GM13976 (cell line): ENCODE data around the gene KMO.

Experiments used
- DNase-seq: peaks from one replicate; pipeline ENCODE4 v3.0.0; 2012; ENCODE audit warnings: low spot score
- in situ Hi-C: fragments of 300-500 bp; cut with MboI; formaldehyde crosslinking; loops from one replicate; pipeline ENCODE4 v1.12.0; 2022; ENCODE audit warnings: low sequenced_read_pairs, mixed read lengths, inconsistent platforms; ENCODE audit not compliant: unreplicated experiment
- TF ChIP-seq, protein P1 (sequence below): IDR thresholded peaks from 2 replicates; pipeline ENCODE4 v1.5.1; 2012; ENCODE audit warnings: borderline replicate concordance, mild to moderate bottlenecking; ENCODE audit not compliant: insufficient read depth; ENCODE audit errors: extremely low read depth, missing control alignments, control extremely low read depth

Gene KMO

DNA sequence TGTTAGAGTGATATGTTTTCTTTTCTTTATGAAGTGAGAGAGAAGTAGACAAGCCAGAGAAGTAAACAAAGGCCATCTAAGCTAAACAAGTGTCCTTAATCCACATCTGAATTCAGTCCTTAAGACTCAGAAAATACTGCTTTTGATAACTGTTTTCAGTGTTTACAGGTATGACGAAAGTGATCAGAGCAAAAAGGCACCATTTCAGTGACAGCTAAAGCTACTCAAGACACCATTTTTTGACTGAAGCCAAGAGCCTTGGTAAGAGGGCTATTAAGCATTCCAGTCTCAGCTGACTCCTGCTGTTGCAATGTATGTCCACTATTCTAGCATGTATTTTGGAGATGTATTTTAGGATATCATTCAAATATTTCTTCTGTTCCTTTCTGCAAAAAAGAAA lies 4.1 kb downstream of the KMO start:
- in situ Hi-C loops: no loop called here
- TF ChIP-seq, protein P1, sequence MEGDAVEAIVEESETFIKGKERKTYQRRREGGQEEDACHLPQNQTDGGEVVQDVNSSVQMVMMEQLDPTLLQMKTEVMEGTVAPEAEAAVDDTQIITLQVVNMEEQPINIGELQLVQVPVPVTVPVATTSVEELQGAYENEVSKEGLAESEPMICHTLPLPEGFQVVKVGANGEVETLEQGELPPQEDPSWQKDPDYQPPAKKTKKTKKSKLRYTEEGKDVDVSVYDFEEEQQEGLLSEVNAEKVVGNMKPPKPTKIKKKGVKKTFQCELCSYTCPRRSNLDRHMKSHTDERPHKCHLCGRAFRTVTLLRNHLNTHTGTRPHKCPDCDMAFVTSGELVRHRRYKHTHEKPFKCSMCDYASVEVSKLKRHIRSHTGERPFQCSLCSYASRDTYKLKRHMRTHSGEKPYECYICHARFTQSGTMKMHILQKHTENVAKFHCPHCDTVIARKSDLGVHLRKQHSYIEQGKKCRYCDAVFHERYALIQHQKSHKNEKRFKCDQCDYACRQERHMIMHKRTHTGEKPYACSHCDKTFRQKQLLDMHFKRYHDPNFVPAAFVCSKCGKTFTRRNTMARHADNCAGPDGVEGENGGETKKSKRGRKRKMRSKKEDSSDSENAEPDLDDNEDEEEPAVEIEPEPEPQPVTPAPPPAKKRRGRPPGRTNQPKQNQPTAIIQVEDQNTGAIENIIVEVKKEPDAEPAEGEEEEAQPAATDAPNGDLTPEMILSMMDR: no peak

DNA sequence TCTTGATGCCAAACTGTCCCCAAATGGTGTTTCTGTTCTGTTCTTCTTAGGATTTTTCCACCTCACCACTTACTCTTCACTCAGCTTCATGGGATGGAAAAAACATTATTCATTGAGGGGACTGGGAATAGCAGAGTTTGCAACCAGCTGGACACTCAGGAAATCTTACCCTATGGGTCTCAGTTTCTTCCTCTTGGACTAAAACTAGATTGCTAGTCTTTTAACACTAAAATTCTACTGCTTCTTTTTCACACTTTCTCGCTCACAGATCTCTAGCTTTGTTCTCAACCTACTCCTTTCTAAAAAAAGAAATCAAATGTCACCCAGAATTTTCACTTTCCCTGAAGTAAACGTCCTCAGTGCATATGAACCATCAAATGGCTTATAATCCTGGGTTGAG lies 4.8 kb downstream of the KMO start:
- TF ChIP-seq, protein P1: no peak
- DNase-seq: no peak
- in situ Hi-C loops: no loop called here

More for the DNA sequence above, 4.1 kb downstream of the KMO start:
- DNase-seq: no peak

DNA sequence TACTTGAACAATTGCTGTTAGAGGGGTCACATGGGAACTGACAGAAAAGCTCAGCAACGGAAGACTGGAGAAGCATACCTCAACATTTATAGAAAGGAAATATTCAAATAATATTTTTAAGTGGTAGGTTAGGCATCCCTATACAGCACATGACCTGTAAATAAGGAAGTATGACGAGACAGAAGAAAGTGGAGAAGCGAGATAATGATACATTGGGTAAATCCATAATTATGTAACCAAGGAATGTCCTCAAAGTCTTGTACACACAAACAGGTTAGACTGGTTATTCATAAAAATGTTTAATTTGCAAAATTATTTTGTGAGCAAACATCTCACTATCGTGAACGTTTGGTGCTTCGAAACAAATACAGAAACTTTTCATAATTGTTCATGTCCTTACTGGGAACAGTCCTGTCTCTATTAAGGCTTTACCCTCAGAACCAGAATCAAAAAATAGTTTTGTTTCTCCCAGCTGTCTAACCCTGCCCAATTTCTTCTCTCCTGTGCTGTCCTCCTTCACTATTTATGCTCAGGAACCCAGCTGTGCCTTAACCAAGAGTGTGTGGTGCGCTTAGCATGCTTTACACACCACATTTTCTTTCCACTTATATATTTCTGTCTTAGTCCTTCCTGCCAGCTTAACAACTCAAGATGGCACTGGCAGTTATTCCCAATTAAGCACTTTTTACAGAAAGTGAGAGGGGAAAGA lies 10.2 kb downstream of the KMO start:
- in situ Hi-C loops: no loop called here
- no peak for DNase-seq
- TF ChIP-seq, protein P1: no peak

DNA sequence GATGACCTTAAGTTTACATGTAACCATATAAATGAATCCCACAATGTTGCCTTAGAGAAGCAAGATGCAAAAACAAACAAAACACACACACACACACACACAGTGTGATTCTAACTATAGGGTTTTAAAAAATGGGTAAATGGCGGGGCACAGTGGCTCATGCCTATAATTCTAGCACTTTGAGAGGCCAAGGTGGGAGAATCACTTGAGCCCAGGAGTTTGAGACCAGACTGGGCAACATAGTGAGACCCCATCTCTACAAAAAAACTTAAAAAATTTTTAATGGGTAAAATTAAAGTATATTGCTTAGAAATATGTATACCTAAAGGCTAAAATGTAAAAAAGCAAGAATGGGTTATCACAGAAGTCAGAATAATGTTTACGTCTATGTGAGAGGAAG lies 15.8 kb downstream of the KMO start:
- in situ Hi-C loops: no loop called here
- DNase-seq: no peak
- TF ChIP-seq, protein P1: no peak

DNA sequence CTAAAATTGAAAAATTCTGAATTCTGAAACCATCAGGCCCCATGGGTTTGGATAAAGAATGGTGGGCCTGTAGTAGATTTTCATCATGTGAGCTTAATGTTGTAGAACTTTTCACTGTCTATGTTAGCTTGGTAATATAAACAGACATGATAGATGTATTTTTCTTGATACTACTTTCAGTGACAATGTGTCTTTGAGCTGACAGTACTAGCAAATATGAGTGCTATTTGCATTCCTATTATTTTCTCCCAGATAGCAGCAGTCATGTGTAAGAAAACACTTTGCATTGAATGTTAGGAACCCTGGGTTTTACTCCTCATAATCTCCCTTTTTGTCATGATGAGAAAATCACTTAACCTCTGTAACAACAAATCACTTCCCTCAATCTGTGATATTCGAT lies 18.1 kb downstream of the KMO start:
- in situ Hi-C loops: no loop called here
- TF ChIP-seq, protein P1: no peak
- DNase-seq: no peak

DNA sequence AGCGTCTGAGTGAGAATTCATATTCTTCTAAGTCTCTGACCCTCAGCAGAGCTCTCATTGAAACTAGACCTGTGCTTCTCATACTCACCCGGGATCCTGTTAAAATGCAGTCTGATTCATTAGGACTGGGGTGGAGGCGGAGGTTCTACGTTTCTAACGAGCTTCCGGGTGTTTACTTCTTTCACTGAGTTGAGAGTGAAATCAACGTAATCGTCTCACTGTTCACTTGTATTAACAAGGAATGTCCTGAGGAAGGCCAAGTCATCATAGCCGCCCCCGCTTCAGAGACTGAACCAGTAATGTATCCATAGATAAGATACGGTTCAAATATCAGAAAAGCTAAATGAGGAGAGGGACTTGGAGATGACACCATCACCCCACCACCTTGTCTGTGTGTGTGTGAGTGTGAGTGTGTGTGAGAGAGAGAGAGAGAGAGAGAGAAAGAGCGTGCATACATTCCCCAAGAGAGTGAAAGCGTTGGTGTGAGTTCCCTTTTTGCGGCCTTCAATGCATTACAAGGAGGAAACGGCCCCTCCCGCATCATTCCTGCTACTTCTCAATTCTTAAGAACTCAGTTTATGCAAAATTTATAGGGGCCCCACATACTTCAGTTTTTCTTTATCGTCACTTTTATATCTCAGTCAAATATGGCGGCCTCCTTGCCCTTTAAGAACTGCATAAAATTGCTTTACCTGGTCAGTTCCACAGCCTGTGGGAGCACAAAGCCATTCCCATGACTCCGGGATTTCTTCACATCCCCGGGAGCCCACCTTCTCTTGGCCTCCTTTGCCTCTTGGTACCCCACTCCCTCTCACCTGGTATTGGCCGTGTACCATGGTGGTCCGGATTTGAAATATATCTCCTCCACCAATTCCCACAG lies 19.8 kb downstream of the KMO start:
- DNase-seq: peak; percentile 47
- in situ Hi-C loops: no loop called here

More for the DNA sequence above, 19.8 kb downstream of the KMO start:
- TF ChIP-seq, protein P1: no peak
